ENCODE measurements around the gene RGL2. TPM values are rescaled to one million over a fixed set of nuclear protein-coding genes. Genes with fewer than 3 reads are reported as not detected.
"Not testable (repeated sequence)": the region's sequence is repeated elsewhere in the genome, so short reads cannot be mapped to it uniquely, and the experiment has no call there.

The RGL2 gene
- total RNA-seq, 4 donors from 2014 or later = 79.7 to 95.3 (median 84.4) TPM

- TF ChIP-seq CTCF (IDR thresholded peaks at IDR 0.05) (no peak), POLR2A (IDR thresholded peaks at IDR 0.05) (no peak)
- no peak for DNase-seq (ENCODE audit: low spot score in 2 of 2)
- intact Hi-C loops (cut with DNase I; ENCODE audit: low total_unique reads) = no loop called here
- H3K4me3 ChIP-seq (ENCODE audit: low read depth, poor library complexity, severe bottlenecking) = no peak overlapping the region
- 71 to 78% methylated on average over 8 to 9 of the region's 9 CpGs for WGBS, 2 donors
These were observed 20.4 kb downstream of the RGL2 start for GRCh38 chr6:33278392-33278741.

DNA sequence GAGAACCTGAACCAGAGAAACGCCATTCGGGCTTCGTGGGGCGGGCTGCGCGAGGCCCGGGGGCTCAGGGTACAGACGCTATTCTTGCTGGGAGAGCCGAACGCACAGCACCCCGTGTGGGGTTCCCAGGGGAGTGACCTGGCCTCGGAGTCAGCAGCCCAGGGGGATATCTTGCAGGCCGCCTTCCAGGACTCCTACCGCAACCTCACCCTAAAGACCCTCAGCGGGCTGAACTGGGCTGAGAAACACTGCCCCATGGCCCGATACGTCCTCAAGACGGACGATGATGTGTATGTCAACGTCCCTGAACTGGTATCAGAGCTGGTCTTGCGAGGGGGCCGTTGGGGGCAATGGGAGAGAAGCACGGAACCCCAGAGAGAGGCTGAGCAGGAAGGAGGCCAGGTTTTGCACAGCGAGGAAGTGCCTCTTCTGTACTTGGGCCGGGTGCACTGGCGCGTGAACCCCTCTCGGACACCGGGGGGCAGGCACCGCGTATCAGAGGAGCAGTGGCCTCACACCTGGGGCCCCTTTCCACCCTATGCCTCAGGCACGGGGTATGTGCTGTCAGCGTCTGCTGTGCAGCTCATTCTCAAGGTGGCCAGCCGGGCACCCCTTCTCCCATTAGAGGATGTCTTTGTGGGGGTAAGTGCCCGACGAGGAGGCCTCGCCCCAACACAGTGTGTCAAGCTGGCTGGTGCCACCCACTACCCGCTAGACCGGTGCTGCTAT lies 20.9 kb downstream of the RGL2 start:
- intact Hi-C loops (cut with DNase I; ENCODE audit: low total_unique reads) = no loop called here
- H3K4me3 ChIP-seq (ENCODE audit: low read depth, poor library complexity, severe bottlenecking) = peak overlapping the region; percentile 70
- TF ChIP-seq CTCF (IDR thresholded peaks at IDR 0.05) (no peak), POLR2A (IDR thresholded peaks at IDR 0.05) (no peak)
- 42 to 48% methylated on average over 31 to 39 of the region's 39 CpGs for WGBS, 2 donors
- DNase-seq (ENCODE audit: low spot score in 2 of 2) = no peak

GRCh38 chr6:33276864-33277662 lies 21.7 kb downstream of the RGL2 start, which contains the start of gene B3GALT4:
TSS of gene B3GALT4 (plus strand) at chr6:33277123. CDS start at chr6:33277420, 297 bp downstream.
- peak; percentile 69 to 97 for DNase-seq (ENCODE audit: low spot score in 2 of 2)
- 1 to 3% methylated on average over 32 to 35 of the region's 80 CpGs for WGBS, 2 donors
- H3K4me3 ChIP-seq (ENCODE audit: low read depth, poor library complexity, severe bottlenecking) = peak within 1 kb of the TSS; percentile 70
- intact Hi-C loops (cut with DNase I; ENCODE audit: low total_unique reads) = no loop called here
- TF ChIP-seq POLR2A (IDR thresholded peaks at IDR 0.05) (peak in 1 of 2 donors; percentile 10), CTCF (IDR thresholded peaks at IDR 0.05) (no peak)

GRCh38 chr6:33276581-33276863 lies 22.2 kb downstream of the RGL2 start:
- DNase-seq (ENCODE audit: low spot score in 2 of 2) = no peak
- H3K4me3 ChIP-seq (ENCODE audit: low read depth, poor library complexity, severe bottlenecking) = peak overlapping the region; percentile 70
- TF ChIP-seq CTCF (IDR thresholded peaks at IDR 0.05) (no peak), POLR2A (IDR thresholded peaks at IDR 0.05) (no peak)
- intact Hi-C loops (cut with DNase I; ENCODE audit: low total_unique reads) = no loop called here

- H3K4me3 ChIP-seq (ENCODE audit: low read depth, poor library complexity, severe bottlenecking); DNase-seq (ENCODE audit: low spot score in 2 of 2); intact Hi-C loops (cut with DNase I; ENCODE audit: low total_unique reads): not testable (repeated sequence)
- 71 to 77% methylated on average over 16 of the region's 16 CpGs for WGBS, 2 donors
These were observed 22.8 kb downstream of the RGL2 start for GRCh38 chr6:33275795-33276580.

All from lower leg skin (tissue), 4 donors.